Mesenchymal stem cell (in vitro differentiated cells and primary cell): ENCODE measurements around the gene OR10A2.

Experiments
- DNase-seq: peaks from one replicate; pipeline ENCODE4 v3.0.0-alpha.2; 2013
- H2AFZ ChIP-seq: one replicate; pipeline ENCODE4 v1.6.1; 2013; ENCODE audit warnings: low read depth, mild to moderate bottlenecking, control low read depth, inconsistent platforms, low read length, moderate library complexity
- H2AK5ac ChIP-seq: 2 replicates; pipeline ENCODE4 v1.6.1; 2013; ENCODE audit warnings: low read length, moderate library complexity, mild to moderate bottlenecking, inconsistent platforms; ENCODE audit not compliant: severe bottlenecking
- H2BK120ac ChIP-seq: one replicate; pipeline ENCODE4 v1.6.1; 2013; ENCODE audit warnings: low read depth, mild to moderate bottlenecking, inconsistent platforms, low read length, moderate library complexity
- H2BK12ac ChIP-seq, 2 experiments: one replicate each; pipeline ENCODE4 v1.6.1; 2013; ENCODE audit warnings: inconsistent platforms in 2 of 2, low read length in 2 of 2, mild to moderate bottlenecking in 2 of 2, moderate library complexity in 2 of 2, control low read depth in 1 of 2
- H2BK15ac ChIP-seq: one replicate; pipeline ENCODE4 v1.6.1; 2013; ENCODE audit warnings: mild to moderate bottlenecking, low read depth, inconsistent platforms; ENCODE audit not compliant: poor library complexity, severe bottlenecking
- H2BK5ac ChIP-seq: 2 replicates; pipeline ENCODE4 v1.6.1; 2013; ENCODE audit warnings: low read depth, mild to moderate bottlenecking, low read length, control low read depth, inconsistent platforms; ENCODE audit not compliant: poor library complexity, severe bottlenecking
- H3K14ac ChIP-seq, 2 experiments: one replicate each; pipeline ENCODE4 v1.6.1; 2013; ENCODE audit warnings: inconsistent platforms in 2 of 2, low read length in 2 of 2, control low read depth in 1 of 2, mild to moderate bottlenecking in 1 of 2, moderate library complexity in 1 of 2
- H3K18ac ChIP-seq, 2 experiments: one replicate each; pipeline ENCODE4 v1.6.1; 2013; ENCODE audit warnings: inconsistent platforms in 2 of 2, low read length in 2 of 2, control low read depth in 1 of 2, low read depth in 1 of 2, mild to moderate bottlenecking in 1 of 2
- H3K23ac ChIP-seq, 2 experiments: one replicate each; pipeline ENCODE4 v1.6.1; 2013; ENCODE audit warnings: inconsistent platforms in 2 of 2, low read length in 2 of 2, mild to moderate bottlenecking in 2 of 2, moderate library complexity in 2 of 2, control low read depth in 1 of 2
- H3K27ac ChIP-seq: 2 replicates; pipeline ENCODE4 v1.5.1; 2013; ENCODE audit warnings: mild to moderate bottlenecking, moderate library complexity, low read length, control low read depth, inconsistent platforms; ENCODE audit not compliant: poor library complexity, severe bottlenecking
- H3K27me3 ChIP-seq, 2 experiments: 2 replicates each; pipeline versions ENCODE4 v1.6.1 to v1.7.0; 2013; ENCODE audit warnings: low read length in 2 of 2, mild to moderate bottlenecking in 2 of 2, moderate library complexity in 2 of 2, control low read depth in 1 of 2, inconsistent platforms in 1 of 2; ENCODE audit not compliant: control insufficient read depth in 1 of 2, insufficient read depth in 1 of 2
- H3K36me3 ChIP-seq, 2 experiments: 2 replicates each; pipeline versions ENCODE4 v1.6.1 to v1.7.0; 2013; ENCODE audit warnings: low read length in 2 of 2, control low read depth in 1 of 2, inconsistent platforms in 1 of 2, low read depth in 1 of 2, mild to moderate bottlenecking in 1 of 2; ENCODE audit not compliant: insufficient read depth in 2 of 2, control insufficient read depth in 1 of 2
- H3K4ac ChIP-seq, 2 experiments: one replicate each; pipeline ENCODE4 v1.6.1; 2013; ENCODE audit warnings: inconsistent platforms in 2 of 2, low read length in 2 of 2, mild to moderate bottlenecking in 2 of 2, moderate library complexity in 2 of 2, control low read depth in 1 of 2, low read depth in 1 of 2
- H3K4me1 ChIP-seq: 2 replicates; pipeline ENCODE4 v1.6.1; 2013; ENCODE audit warnings: low read depth, low read length, control low read depth; ENCODE audit not compliant: control insufficient read depth, insufficient read depth
- H3K4me2 ChIP-seq: 2 replicates; pipeline ENCODE4 v1.6.1; 2013; ENCODE audit warnings: low read length, mild to moderate bottlenecking, inconsistent platforms; ENCODE audit not compliant: poor library complexity, severe bottlenecking
- H3K4me3 ChIP-seq, 2 experiments: 2 replicates each; pipeline versions ENCODE4 v1.5.1 to v1.7.0; 2013; ENCODE audit warnings: low read length in 2 of 2, mild to moderate bottlenecking in 2 of 2, control low read depth in 1 of 2, low read depth in 1 of 2; ENCODE audit not compliant: insufficient read depth in 1 of 2
- H3K79me1 ChIP-seq: replicated peaks from 2 replicates; pipeline ENCODE4 v1.6.1; 2013; ENCODE audit warnings: mild to moderate bottlenecking, control low read depth, low read length, inconsistent platforms; ENCODE audit not compliant: poor library complexity, severe bottlenecking
- H3K9ac ChIP-seq: 2 replicates; pipeline ENCODE4 v1.7.0; 2013; ENCODE audit warnings: mild to moderate bottlenecking, low read length, moderate library complexity
- H3K9me3 ChIP-seq: 2 replicates; pipeline ENCODE4 v1.7.0; 2013; ENCODE audit warnings: mild to moderate bottlenecking, low read length; ENCODE audit not compliant: control insufficient read depth
- H4K8ac ChIP-seq: one replicate; pipeline ENCODE4 v1.6.1; 2013; ENCODE audit warnings: inconsistent platforms, mild to moderate bottlenecking, low read length, moderate library complexity
- H4K91ac ChIP-seq: one replicate; pipeline ENCODE4 v1.6.1; 2013; ENCODE audit warnings: mild to moderate bottlenecking, low read length, inconsistent platforms
- WGBS: methylation state at CpG from one replicate; pipeline ENCODE4 v1.1.7; 2013; ENCODE audit warnings: mixed read lengths; 5-methylcytosine and 5-hydroxymethylcytosine counted together

OR10A2 gene

GRCh38 chr11:6888830-6889229, 26.0 kb downstream of the OR10A2 start:
- H3K18ac ChIP-seq = no peak overlapping the region
- no peak overlapping the region for H2BK15ac ChIP-seq
- no peak overlapping the region for H3K4ac ChIP-seq
- no peak overlapping the region for H3K27ac ChIP-seq
- no peak overlapping the region for H4K8ac ChIP-seq
- no peaks in the 10 kb centered on the region for H3K4me1 ChIP-seq
- H3K27me3 ChIP-seq = no peaks in the 10 kb centered on the region
- no peak overlapping the region for H3K14ac ChIP-seq
- no peaks in the 10 kb centered on the region for H3K79me1 ChIP-seq
- H4K91ac ChIP-seq = no peak overlapping the region
- H3K9ac ChIP-seq = no peak overlapping the region
- no peak overlapping the region for H2BK12ac ChIP-seq
- H2BK120ac ChIP-seq = no peak overlapping the region
- H2AFZ ChIP-seq = no peak overlapping the region
- no peak overlapping the region for H2AK5ac ChIP-seq
- peaks cover 3% of the 10 kb centered on the region for H3K9me3 ChIP-seq
- H2BK5ac ChIP-seq = no peak overlapping the region
- no peaks in the 10 kb centered on the region for H3K36me3 ChIP-seq
- no peak overlapping the region for H3K4me3 ChIP-seq
- no peak overlapping the region for H3K23ac ChIP-seq
- 97% methylated on average over 3 of the region's 4 CpGs for WGBS
- no peak overlapping the region for H3K4me2 ChIP-seq
- no peak for DNase-seq

GRCh38 chr11:6889835-6890234, 27.0 kb downstream of the OR10A2 start:
- H3K4me1 ChIP-seq = no peaks in the 10 kb centered on the region
- peaks cover 3% of the 10 kb centered on the region for H3K9me3 ChIP-seq
- H2AFZ ChIP-seq = no peak overlapping the region
- H2AK5ac ChIP-seq = no peak overlapping the region
- H3K18ac ChIP-seq = no peak overlapping the region
- H2BK5ac ChIP-seq = no peak overlapping the region
- H4K8ac ChIP-seq = no peak overlapping the region
- no peak overlapping the region for H3K4me2 ChIP-seq
- H2BK120ac ChIP-seq = no peak overlapping the region
- no peak overlapping the region for H3K4ac ChIP-seq
- no peak overlapping the region for H3K23ac ChIP-seq
- H3K79me1 ChIP-seq = no peaks in the 10 kb centered on the region
- no peak overlapping the region for H4K91ac ChIP-seq
- no peaks in the 10 kb centered on the region for H3K36me3 ChIP-seq
- no peak overlapping the region for H3K9ac ChIP-seq
- no peak overlapping the region for H3K27ac ChIP-seq
- 90% methylated on average over 1 of the region's 1 CpG for WGBS
- no peak for DNase-seq
- H2BK12ac ChIP-seq = no peak overlapping the region
- H2BK15ac ChIP-seq = no peak overlapping the region
- no peaks in the 10 kb centered on the region for H3K27me3 ChIP-seq
- no peak overlapping the region for H3K4me3 ChIP-seq
- no peak overlapping the region for H3K14ac ChIP-seq

DNA sequence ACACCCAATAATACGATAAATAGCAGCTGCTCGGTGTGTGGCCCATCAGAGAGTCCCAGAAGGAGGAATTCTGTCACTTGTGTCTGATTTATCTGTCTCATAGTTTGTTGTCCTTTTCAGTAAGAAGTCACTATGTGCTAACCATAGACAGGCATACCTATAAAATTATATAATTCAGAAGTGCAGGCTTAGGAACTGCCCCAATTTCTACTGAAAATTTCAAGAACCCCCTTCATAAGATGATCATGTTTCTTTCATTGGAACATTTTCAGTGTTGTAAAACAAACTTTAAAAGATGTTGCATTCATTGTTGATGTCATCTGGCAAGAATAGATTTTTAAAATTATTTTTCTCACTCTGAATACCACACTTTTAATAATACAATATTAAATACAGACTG, 29.5 kb downstream of the OR10A2 start, which contains the start of gene OR2D2:
OR2D2 (minus strand) TSS at position 101 of the 400 bp plus-strand sequence; CDS start at position 101, 0 bp downstream.
- Histone ChIP-seq H2BK15ac (no peak within 1 kb of the TSS), H3K27me3 (no peaks in the 10 kb centered on the region), H3K9me3 (peaks cover 3% of the 10 kb centered on the region), H3K9ac (no peak within 1 kb of the TSS), H3K27ac (no peak within 1 kb of the TSS), H3K36me3 (no peaks in the 10 kb centered on the region), H3K18ac (no peak within 1 kb of the TSS), H3K4me3 (no peak within 1 kb of the TSS), H3K14ac (no peak within 1 kb of the TSS), H2BK120ac (no peak within 1 kb of the TSS), H3K4me1 (no peaks in the 10 kb centered on the region), H3K79me1 (no peaks in the 10 kb centered on the region), H2BK5ac (no peak within 1 kb of the TSS), H2AK5ac (no peak within 1 kb of the TSS), H3K4me2 (no peak within 1 kb of the TSS), H3K4ac (no peak within 1 kb of the TSS), H4K8ac (no peak within 1 kb of the TSS), H3K23ac (no peak within 1 kb of the TSS), H2AFZ (no peak within 1 kb of the TSS), H4K91ac (no peak within 1 kb of the TSS), H2BK12ac (no peak within 1 kb of the TSS)
- WGBS = 66% methylated on average over 2 of the region's 2 CpGs
- no peak for DNase-seq

- H4K8ac ChIP-seq = no peak overlapping the region
- no peak overlapping the region for H2BK15ac ChIP-seq
- no peak overlapping the region for H2BK5ac ChIP-seq
- H3K79me1 ChIP-seq = no peaks in the 10 kb centered on the region
- no peak overlapping the region for H2AK5ac ChIP-seq
- H2BK120ac ChIP-seq = no peak overlapping the region
- no peak overlapping the region for H3K14ac ChIP-seq
- H3K4ac ChIP-seq = no peak overlapping the region
- no peak overlapping the region for H3K27ac ChIP-seq
- no peak overlapping the region for H3K18ac ChIP-seq
- no peaks in the 10 kb centered on the region for H3K27me3 ChIP-seq
- H2BK12ac ChIP-seq = no peak overlapping the region
- no peak overlapping the region for H3K4me2 ChIP-seq
- H4K91ac ChIP-seq = no peak overlapping the region
- DNase-seq = no peak
- no peaks in the 10 kb centered on the region for H3K36me3 ChIP-seq
- no peak overlapping the region for H3K4me3 ChIP-seq
- no peak overlapping the region for H3K9ac ChIP-seq
- H3K9me3 ChIP-seq = no peaks in the 10 kb centered on the region
- no peaks in the 10 kb centered on the region for H3K4me1 ChIP-seq
- no peak overlapping the region for H2AFZ ChIP-seq
- H3K23ac ChIP-seq = no peak overlapping the region
Measured at GRCh38 chr11:6894097-6894496, 31.2 kb downstream of the OR10A2 start.
